Measurements from ENCODE around the gene LCP2.

LCP2 gene

DNA sequence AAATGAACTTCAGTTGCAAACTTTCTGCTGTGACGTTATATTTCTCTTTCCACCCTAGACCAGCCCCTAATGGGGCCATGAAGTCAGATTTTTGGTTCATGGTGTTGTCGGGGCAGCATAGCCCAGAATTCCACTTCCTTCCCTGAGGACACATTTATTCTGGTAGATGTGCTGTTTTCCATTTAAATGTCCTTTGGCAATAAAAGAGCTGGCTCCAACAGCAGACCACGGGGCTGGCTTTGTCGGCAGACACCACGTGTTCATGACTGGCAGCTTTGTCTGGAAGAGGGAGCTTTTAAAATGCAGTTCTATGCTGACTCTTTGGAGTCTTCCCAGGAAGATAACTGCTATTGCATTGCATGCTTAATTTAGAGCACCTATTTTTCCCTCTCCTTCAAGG, 17.6 kb upstream of the LCP2 start:
- TF ChIP-seq ISL1 (CRISPR knock-in tag; IDR thresholded peaks at IDR 0.05), result no peak
- TF ChIP-seq CSDC2 (CRISPR knock-in tag; IDR thresholded peaks at IDR 0.05), result no peak
- TF ChIP-seq ZC3H10 (CRISPR knock-in tag; IDR thresholded peaks at IDR 0.05), result no peak
- ATAC-seq, result no peak

DNA sequence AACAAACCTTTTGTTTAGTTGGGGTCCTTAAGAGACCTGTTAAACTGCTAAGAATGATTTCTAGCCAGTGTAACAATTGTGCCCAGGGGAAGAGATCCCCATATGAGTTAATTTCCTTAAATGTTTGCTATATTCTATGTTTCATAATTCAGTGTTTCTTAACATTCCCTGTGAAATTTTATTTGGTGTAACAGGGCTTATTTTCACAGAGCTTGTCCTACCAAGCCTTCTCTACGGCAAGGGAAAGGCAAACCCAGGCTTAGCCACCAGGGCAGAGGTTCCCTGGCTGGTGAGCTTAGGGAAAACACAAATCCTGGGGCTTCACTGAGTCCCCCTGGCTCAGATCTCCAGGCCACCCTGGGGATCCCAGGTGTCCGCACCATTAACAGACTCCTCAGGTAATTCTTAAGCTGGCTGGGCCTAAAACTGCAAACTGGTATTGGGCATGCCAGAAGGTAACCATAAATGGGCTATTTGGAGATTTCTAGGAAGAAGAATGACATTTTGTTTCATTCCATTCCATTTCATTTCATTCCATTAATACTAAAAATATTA, 17.0 kb upstream of the LCP2 start:
- no peak for ATAC-seq

DNA sequence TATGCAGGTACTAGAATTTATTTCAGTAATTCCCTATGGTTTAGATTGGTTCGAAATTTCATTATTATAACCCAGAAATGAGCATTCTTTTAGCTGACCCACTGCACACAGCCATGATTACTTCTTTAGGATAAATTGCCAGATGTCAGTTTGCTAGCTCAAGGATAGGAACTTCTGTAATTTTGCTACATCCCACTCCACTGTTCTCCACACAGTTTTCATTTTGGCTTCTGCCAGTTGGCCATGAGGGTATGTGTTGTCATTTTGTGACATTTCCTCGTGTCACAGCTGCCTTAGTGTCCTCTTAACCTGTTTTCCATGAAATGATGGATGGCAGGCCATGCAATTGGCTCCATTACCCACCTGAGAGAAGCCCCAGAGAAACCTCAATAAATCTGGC, 16.2 kb upstream of the LCP2 start:
- no peak for ATAC-seq
- no peak for TF ChIP-seq OSR1 (CRISPR knock-in tag; IDR thresholded peaks at IDR 0.05)
- no peak for TF ChIP-seq ESRRG (CRISPR knock-in tag; IDR thresholded peaks at IDR 0.05)
- no peak for TF ChIP-seq BACH2 (CRISPR knock-in tag; IDR thresholded peaks at IDR 0.05; ENCODE audit: borderline replicate concordance)
- no peak for TF ChIP-seq SNAI2 (CRISPR knock-in tag; IDR thresholded peaks at IDR 0.05)
- TF ChIP-seq, protein P1, sequence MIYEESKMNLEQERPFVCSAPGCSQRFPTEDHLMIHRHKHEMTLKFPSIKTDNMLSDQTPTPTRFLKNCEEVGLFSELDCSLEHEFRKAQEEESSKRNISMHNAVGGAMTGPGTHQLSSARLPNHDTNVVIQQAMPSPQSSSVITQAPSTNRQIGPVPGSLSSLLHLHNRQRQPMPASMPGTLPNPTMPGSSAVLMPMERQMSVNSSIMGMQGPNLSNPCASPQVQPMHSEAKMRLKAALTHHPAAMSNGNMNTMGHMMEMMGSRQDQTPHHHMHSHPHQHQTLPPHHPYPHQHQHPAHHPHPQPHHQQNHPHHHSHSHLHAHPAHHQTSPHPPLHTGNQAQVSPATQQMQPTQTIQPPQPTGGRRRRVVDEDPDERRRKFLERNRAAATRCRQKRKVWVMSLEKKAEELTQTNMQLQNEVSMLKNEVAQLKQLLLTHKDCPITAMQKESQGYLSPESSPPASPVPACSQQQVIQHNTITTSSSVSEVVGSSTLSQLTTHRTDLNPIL (CRISPR knock-in tag; IDR thresholded peaks at IDR 0.05; ENCODE audit: low read depth), result no peak
- no peak for TF ChIP-seq ZC3H10 (CRISPR knock-in tag; IDR thresholded peaks at IDR 0.05)
- TF ChIP-seq, protein P2, sequence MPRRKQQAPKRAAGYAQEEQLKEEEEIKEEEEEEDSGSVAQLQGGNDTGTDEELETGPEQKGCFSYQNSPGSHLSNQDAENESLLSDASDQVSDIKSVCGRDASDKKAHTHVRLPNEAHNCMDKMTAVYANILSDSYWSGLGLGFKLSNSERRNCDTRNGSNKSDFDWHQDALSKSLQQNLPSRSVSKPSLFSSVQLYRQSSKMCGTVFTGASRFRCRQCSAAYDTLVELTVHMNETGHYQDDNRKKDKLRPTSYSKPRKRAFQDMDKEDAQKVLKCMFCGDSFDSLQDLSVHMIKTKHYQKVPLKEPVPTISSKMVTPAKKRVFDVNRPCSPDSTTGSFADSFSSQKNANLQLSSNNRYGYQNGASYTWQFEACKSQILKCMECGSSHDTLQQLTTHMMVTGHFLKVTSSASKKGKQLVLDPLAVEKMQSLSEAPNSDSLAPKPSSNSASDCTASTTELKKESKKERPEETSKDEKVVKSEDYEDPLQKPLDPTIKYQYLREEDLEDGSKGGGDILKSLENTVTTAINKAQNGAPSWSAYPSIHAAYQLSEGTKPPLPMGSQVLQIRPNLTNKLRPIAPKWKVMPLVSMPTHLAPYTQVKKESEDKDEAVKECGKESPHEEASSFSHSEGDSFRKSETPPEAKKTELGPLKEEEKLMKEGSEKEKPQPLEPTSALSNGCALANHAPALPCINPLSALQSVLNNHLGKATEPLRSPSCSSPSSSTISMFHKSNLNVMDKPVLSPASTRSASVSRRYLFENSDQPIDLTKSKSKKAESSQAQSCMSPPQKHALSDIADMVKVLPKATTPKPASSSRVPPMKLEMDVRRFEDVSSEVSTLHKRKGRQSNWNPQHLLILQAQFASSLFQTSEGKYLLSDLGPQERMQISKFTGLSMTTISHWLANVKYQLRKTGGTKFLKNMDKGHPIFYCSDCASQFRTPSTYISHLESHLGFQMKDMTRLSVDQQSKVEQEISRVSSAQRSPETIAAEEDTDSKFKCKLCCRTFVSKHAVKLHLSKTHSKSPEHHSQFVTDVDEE (CRISPR knock-in tag; IDR thresholded peaks at IDR 0.05), result no peak
- TF ChIP-seq ZFP3 (CRISPR knock-in tag; IDR thresholded peaks at IDR 0.05), result no peak
- TF ChIP-seq, protein P3, sequence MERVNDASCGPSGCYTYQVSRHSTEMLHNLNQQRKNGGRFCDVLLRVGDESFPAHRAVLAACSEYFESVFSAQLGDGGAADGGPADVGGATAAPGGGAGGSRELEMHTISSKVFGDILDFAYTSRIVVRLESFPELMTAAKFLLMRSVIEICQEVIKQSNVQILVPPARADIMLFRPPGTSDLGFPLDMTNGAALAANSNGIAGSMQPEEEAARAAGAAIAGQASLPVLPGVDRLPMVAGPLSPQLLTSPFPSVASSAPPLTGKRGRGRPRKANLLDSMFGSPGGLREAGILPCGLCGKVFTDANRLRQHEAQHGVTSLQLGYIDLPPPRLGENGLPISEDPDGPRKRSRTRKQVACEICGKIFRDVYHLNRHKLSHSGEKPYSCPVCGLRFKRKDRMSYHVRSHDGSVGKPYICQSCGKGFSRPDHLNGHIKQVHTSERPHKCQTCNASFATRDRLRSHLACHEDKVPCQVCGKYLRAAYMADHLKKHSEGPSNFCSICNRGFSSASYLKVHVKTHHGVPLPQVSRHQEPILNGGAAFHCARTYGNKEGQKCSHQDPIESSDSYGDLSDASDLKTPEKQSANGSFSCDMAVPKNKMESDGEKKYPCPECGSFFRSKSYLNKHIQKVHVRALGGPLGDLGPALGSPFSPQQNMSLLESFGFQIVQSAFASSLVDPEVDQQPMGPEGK (CRISPR knock-in tag; IDR thresholded peaks at IDR 0.05; ENCODE audit: borderline replicate concordance), result no peak
- no peak for TF ChIP-seq ZNF70 (CRISPR knock-in tag; IDR thresholded peaks at IDR 0.05)
- no peak for TF ChIP-seq PPARA (CRISPR knock-in tag; IDR thresholded peaks at IDR 0.05; ENCODE audit: borderline replicate concordance)
- no peak for TF ChIP-seq ARNTL (CRISPR knock-in tag; IDR thresholded peaks at IDR 0.05; ENCODE audit: borderline replicate concordance, low read depth)
- TF ChIP-seq, protein P4, sequence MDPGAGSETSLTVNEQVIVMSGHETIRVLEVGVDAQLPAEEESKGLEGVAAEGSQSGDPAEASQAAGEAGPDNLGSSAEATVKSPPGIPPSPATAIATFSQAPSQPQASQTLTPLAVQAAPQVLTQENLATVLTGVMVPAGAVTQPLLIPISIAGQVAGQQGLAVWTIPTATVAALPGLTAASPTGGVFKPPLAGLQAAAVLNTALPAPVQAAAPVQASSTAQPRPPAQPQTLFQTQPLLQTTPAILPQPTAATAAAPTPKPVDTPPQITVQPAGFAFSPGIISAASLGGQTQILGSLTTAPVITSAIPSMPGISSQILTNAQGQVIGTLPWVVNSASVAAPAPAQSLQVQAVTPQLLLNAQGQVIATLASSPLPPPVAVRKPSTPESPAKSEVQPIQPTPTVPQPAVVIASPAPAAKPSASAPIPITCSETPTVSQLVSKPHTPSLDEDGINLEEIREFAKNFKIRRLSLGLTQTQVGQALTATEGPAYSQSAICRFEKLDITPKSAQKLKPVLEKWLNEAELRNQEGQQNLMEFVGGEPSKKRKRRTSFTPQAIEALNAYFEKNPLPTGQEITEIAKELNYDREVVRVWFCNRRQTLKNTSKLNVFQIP (CRISPR knock-in tag; IDR thresholded peaks at IDR 0.05; ENCODE audit: borderline replicate concordance, low read depth), result no peak
- TF ChIP-seq ZNF8 (CRISPR knock-in tag; IDR thresholded peaks at IDR 0.05), result no peak
- TF ChIP-seq CSDC2 (CRISPR knock-in tag; IDR thresholded peaks at IDR 0.05), result no peak
- no peak for TF ChIP-seq ZFP30 (CRISPR knock-in tag; IDR thresholded peaks at IDR 0.05)

More for the DNA sequence above, 17.0 kb upstream of the LCP2 start:
- TF ChIP-seq GLIS3 (CRISPR knock-in tag; IDR thresholded peaks at IDR 0.05) (no peak), ZNF565 (CRISPR knock-in tag; conservative IDR thresholded peaks at IDR 0.05; ENCODE audit: low read depth) (no peak)
- TF ChIP-seq, protein P2 (CRISPR knock-in tag; IDR thresholded peaks at IDR 0.05), result no peak

Measured in SK-N-SH treated with all-trans-retinoic acid at 6 μM for 48 hours (cell line).